Measurements from ENCODE around the gene NR1D1. TPM values are rescaled to one million over a fixed set of nuclear protein-coding genes. Genes with fewer than 3 reads are reported as not detected.
A peak's percentile ranks its signal among the peaks of the same experiment; 100 is the strongest.

NR1D1 gene
- 63.7 TPM for total RNA-seq (2021; ENCODE audit: unreplicated experiment)
- polyA plus RNA-seq (2012) = 104 and 122 TPM in 2 replicates
- percentile 97 among the genes with signal in this experiment for Bru-seq, nascent RNA
- percentile 90 among the genes with signal in this experiment for BruChase-seq, experiment 1, labeled RNA remaining after a 6-hour chase
- percentile 97 among the genes with signal in this experiment for BruChase-seq, experiment 2, labeled RNA remaining after a 2-hour chase
- long read RNA-seq, transcript NR1D1-201 (8 exons, 2,772 nt) = major isoform, 41 of 90 reads
- long read RNA-seq, partial matches to known transcripts = 38 of 90 reads
- long read RNA-seq, other reads (novel, unspliced or antisense) = 11 of 90 reads

GRCh38 chr17:40100419-40100668, at the start of gene NR1D1:
TSS of gene NR1D1 (minus strand) at chr17:40100589. CDS start at chr17:40100094, 495 bp downstream.
- no peaks in the 10 kb centered on the region for H4K20me1 ChIP-seq (ENCODE audit: insufficient read depth)
- H3K4me2 ChIP-seq (ENCODE audit: low read length) = peak within 1 kb of the TSS; percentile 94
- intact Hi-C loops (cut with micrococcal nuclease) = no loop called here
- H3K4me3 ChIP-seq (replicated peaks in 1 of 2; ENCODE audit: low read depth in 1 of 2, low read length in 2 of 2) = peak within 1 kb of the TSS; percentile 76 to 86
- peaks cover 42% of the 10 kb centered on the region for H3K79me2 ChIP-seq (ENCODE audit: insufficient read depth, low read length)
- RAD21 ChIA-PET (ENCODE audit: low non-redundant PET in 1 of 2, low total read pairs in 2 of 2, uncharacterized antibody in 2 of 2, unreplicated experiment in 2 of 2) = interaction anchor here (0.7 to 1.6 kb wide), 4 partner anchors 9 to 13 kb away, joined by 3 to 4 read pairs (median 4); no protein-coding TSS in a partner anchor
- ATAC-seq (no peak; the same call in 1 of the 2 replicates), DNase-seq (ENCODE audit: low read depth, low spot score) (no peak)
- CTCF ChIA-PET = interaction anchor here (1.1 to 4.5 kb wide), 3 partner anchors 11 to 87 kb away, joined by 4 to 69 read pairs (median 8); no protein-coding TSS in a partner anchor
- no peaks in the 10 kb centered on the region for H3K27me3 ChIP-seq (ENCODE audit: insufficient read depth, low read length)
- H2AFZ ChIP-seq (ENCODE audit: low read depth, low read length, poor library complexity, severe bottlenecking) = no peak within 1 kb of the TSS
- no TSS peak for BruUV-seq (replicated peaks)
- H3K27ac ChIP-seq (ENCODE audit: low read depth, low read length) = peak within 1 kb of the TSS; percentile 96
- H3K9me2 ChIP-seq (ENCODE audit: insufficient read depth) = no peaks in the 10 kb centered on the region
- H3K9ac ChIP-seq (ENCODE audit: low read length) = peak within 1 kb of the TSS; percentile 97
- POLR2A ChIA-PET = interaction anchor here (0.6 to 7.6 kb wide), 23 partner anchors 8 to 227 kb away, joined by 3 to 160 read pairs (median 5); partner anchors contain the start of genes CASC3, MED24 and THRA
- no peaks in the 10 kb centered on the region for H3K9me3 ChIP-seq (ENCODE audit: control insufficient read depth in 1 of 2, insufficient read depth in 1 of 2, low read depth in 1 of 2, low read length in 2 of 2)
- peaks cover 17 to 29% of the 10 kb centered on the region in 2 experiments for H3K36me3 ChIP-seq (ENCODE audit: control insufficient read depth in 1 of 2, insufficient read depth in 2 of 2, low read length in 2 of 2)
- peaks cover 40 to 77% of the 10 kb centered on the region in 2 experiments for H3K4me1 ChIP-seq (ENCODE audit: control insufficient read depth in 1 of 2, insufficient read depth in 2 of 2, low read length in 2 of 2)
- TF ChIP-seq SRF (IDR thresholded peaks at IDR 0.05; ENCODE audit: low read depth) (no peak), SP1 (IDR thresholded peaks at IDR 0.05; ENCODE audit: low read depth) (no peak), FOSL1 (IDR thresholded peaks at IDR 0.05; ENCODE audit: low read depth) (no peak), ELF1 (IDR thresholded peaks at IDR 0.05; ENCODE audit: borderline replicate concordance, low read depth) (no peak), ATF3 (IDR thresholded peaks at IDR 0.05) (no peak), CBX3 (IDR thresholded peaks at IDR 0.05; ENCODE audit: low read depth) (no peak), MAX (IDR thresholded peaks at IDR 0.05) (no peak), ZBTB33 (IDR thresholded peaks at IDR 0.05; ENCODE audit: extremely low read depth, insufficient replicate concordance, low read length) (no peak), YY1 (IDR thresholded peaks at IDR 0.05; ENCODE audit: extremely low read depth, insufficient replicate concordance, low read depth, low read length) (no peak), POLR2A (IDR thresholded peaks at IDR 0.05; ENCODE audit: borderline replicate concordance, extremely low read depth, insufficient read depth, insufficient read length) (peak; percentile 65), CTCF (IDR thresholded peaks at IDR 0.05 in 2 of 3, conservative IDR thresholded peaks at IDR 0.05 in 1 of 3; ENCODE audit: borderline replicate concordance in 1 of 3, insufficient read depth in 1 of 3, low read depth in 2 of 3, low read length in 2 of 3) (no peak), RAD21 (IDR thresholded peaks at IDR 0.05; ENCODE audit: low read depth) (no peak), POLR2AphosphoS5 (IDR thresholded peaks at IDR 0.05; ENCODE audit: low read depth, low read length) (peak; percentile 95), ZFX (IDR thresholded peaks at IDR 0.05) (no peak), JUND (IDR thresholded peaks at IDR 0.05) (no peak; the same call in 1 of the 2 replicates), SIN3A (IDR thresholded peaks at IDR 0.05; ENCODE audit: low read depth) (peak; percentile 98), EGR1 (IDR thresholded peaks at IDR 0.05; ENCODE audit: low read depth) (no peak), ZNF274 (IDR thresholded peaks at IDR 0.05; ENCODE audit: low read depth, low read length) (no peak), EZH2 (IDR thresholded peaks at IDR 0.05) (no peak), CEBPB (IDR thresholded peaks at IDR 0.05; ENCODE audit: low read depth) (no peak), EZH2phosphoT487 (IDR thresholded peaks at IDR 0.05; ENCODE audit: borderline replicate concordance) (no peak)
